ENCODE data around the gene LGR5. TPM values are rescaled to one million over a fixed set of nuclear protein-coding genes. Genes with fewer than 3 reads are reported as not detected.

Gene LGR5
- total and polyA plus RNA-seq, 9 of the 15 experiments (the other 6 are each of a cell fraction or from before 2014, with no cell fraction given) = not detected

DNA sequence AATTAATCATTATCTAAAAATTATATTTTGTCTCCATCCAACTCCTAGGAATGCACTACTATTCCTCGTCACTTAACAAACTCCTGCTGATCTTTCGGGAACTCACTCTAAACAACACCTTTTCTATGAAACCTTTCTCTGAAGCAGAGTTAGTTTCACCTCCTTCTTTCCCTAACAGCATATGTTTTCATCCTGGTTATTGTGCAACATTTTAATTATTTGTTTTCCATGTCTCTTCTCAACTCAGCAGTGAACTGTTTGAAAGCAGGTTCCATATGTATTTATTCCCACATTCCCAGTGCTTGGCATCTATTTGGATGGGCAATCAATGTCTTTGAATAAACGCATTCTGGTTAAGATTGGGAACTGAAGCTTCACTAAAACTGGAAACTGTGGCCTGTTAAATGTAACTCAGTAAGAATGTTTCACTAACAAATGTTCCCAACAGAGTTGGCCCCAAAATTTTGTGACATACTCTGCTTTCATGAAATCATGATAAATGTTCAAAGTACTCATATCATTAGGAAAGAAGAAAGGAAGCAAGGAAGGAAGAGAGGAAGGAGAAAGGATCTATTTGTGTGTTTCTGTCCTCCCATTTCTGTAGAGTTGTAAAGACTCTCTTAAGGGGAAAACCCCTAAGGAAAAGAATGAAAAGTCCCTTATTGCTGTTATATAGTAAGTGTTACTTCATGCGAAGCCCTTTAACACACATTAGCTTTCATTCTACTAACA lies 13.9 kb upstream of the LGR5 start (continued):
- TF ChIP-seq, protein P1, sequence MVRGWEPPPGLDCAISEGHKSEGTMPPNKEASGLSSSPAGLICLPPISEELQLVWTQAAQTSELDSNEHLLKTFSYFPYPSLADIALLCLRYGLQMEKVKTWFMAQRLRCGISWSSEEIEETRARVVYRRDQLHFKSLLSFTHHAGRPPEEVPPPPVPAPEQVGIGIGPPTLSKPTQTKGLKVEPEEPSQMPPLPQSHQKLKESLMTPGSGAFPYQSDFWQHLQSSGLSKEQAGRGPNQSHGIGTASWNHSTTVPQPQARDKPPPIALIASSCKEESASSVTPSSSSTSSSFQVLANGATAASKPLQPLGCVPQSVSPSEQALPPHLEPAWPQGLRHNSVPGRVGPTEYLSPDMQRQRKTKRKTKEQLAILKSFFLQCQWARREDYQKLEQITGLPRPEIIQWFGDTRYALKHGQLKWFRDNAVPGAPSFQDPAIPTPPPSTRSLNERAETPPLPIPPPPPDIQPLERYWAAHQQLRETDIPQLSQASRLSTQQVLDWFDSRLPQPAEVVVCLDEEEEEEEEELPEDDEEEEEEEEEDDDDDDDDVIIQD (CRISPR knock-in tag; IDR thresholded peaks at IDR 0.05) = no peak
- TF ChIP-seq CEBPG (CRISPR knock-in tag; IDR thresholded peaks at IDR 0.05) (no peak), CEBPG (tag; conservative IDR thresholded peaks at IDR 0.05 in 1 of 2, IDR thresholded peaks at IDR 0.05 in 1 of 2) (peak in 1 of 2 experiments; percentile 56; a peak in 2 of 4 replicates)

- H2AFZ ChIP-seq (ENCODE audit: low read depth, low read length) = no peak overlapping the region
- POLR2A ChIA-PET = interaction anchor here (0.7 kb wide), 1 partner anchor 190 kb away, joined by 3 read pairs; no protein-coding TSS in a partner anchor
- DNase-seq (ENCODE audit: extremely low read depth in 1 of 4, low spot score in 3 of 4) = no peak
- H3K4me1 ChIP-seq (replicated peaks in 1 of 2; ENCODE audit: control insufficient read depth in 2 of 2, insufficient read depth in 2 of 2, low read length in 2 of 2) = no peaks in the 10 kb centered on the region
- H4K20me1 ChIP-seq (replicated peaks; ENCODE audit: control insufficient read depth, insufficient read depth, low read length) = no peaks in the 10 kb centered on the region
- no peaks in the 10 kb centered on the region for H3K9me1 ChIP-seq (ENCODE audit: control insufficient read depth, insufficient read depth, low read length)
- no peaks in the 10 kb centered on the region for H3K36me3 ChIP-seq (ENCODE audit: control insufficient read depth, insufficient read depth, low read length)
- no peak overlapping the region for H3K4me2 ChIP-seq (ENCODE audit: insufficient read depth, low read length)
- H3K79me2 ChIP-seq (ENCODE audit: control insufficient read depth, insufficient read depth, low read length) = no peaks in the 10 kb centered on the region
- H3K4me3 ChIP-seq = no peak overlapping the region
- no peak overlapping the region for H3K27ac ChIP-seq (ENCODE audit: extremely low read depth, low read depth, low read length)
- intact Hi-C loops (cut with micrococcal nuclease) = no loop called here
- TF ChIP-seq, protein P2, sequence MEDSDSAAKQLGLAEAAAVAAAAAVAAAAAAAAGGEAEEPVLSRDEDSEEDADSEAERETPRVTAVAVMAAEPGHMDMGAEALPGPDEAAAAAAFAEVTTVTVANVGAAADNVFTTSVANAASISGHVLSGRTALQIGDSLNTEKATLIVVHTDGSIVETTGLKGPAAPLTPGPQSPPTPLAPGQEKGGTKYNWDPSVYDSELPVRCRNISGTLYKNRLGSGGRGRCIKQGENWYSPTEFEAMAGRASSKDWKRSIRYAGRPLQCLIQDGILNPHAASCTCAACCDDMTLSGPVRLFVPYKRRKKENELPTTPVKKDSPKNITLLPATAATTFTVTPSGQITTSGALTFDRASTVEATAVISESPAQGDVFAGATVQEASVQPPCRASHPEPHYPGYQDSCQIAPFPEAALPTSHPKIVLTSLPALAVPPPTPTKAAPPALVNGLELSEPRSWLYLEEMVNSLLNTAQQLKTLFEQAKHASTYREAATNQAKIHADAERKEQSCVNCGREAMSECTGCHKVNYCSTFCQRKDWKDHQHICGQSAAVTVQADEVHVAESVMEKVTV (CRISPR knock-in tag; IDR thresholded peaks at IDR 0.05) = no peak
- TF ChIP-seq ZNF175 (CRISPR knock-in tag; IDR thresholded peaks at IDR 0.05; ENCODE audit: low read depth) (no peak), NR2C1 (IDR thresholded peaks at IDR 0.05) (no peak), NR2C1 (tag; IDR thresholded peaks at IDR 0.05) (no peak), SRF (CRISPR knock-in tag; IDR thresholded peaks at IDR 0.05) (no peak), ZSCAN32 (CRISPR knock-in tag; IDR thresholded peaks at IDR 0.05) (no peak), HMG20A (CRISPR knock-in tag; conservative IDR thresholded peaks at IDR 0.05) (no peak), ZNF280B (CRISPR knock-in tag; IDR thresholded peaks at IDR 0.05) (no peak), EGR1 (conservative IDR thresholded peaks at IDR 0.05) (no peak), NFIC (IDR thresholded peaks at IDR 0.05) (0 out of 2 replicates have a peak, but pooled peaks have one; percentile 7)
- FAIRE-seq = no peak
- in situ Hi-C loops (cut with MboI) = no loop called here
- BruUV-seq (replicated peaks) = no TSS peak
- no peaks in the 10 kb centered on the region; a peak in 2 of 5 replicates for H3K27me3 ChIP-seq (ENCODE audit: control insufficient read depth in 2 of 2, insufficient read depth in 2 of 2, low read length in 2 of 2)
- CTCF ChIA-PET (ENCODE audit: low intra/inter-chr PET ratio) = no interaction called here
- no peaks in the 10 kb centered on the region for H3K9me3 ChIP-seq (replicated peaks; ENCODE audit: control insufficient read depth, insufficient read depth, low read depth, low read length)
- 3% methylated on average over 3 of the region's 3 CpGs for WGBS (ENCODE audit: insufficient coverage, low coverage, missing lambda C conversion rate)
- H3K9ac ChIP-seq (ENCODE audit: insufficient read depth in 1 of 2, low read depth in 2 of 2, low read length in 2 of 2) = no peak overlapping the region
- ATAC-seq = no peak
Observed at GRCh38 chr12:71426300-71427047, 13.1 kb upstream of the LGR5 start.

All from K562 (cell line).